HEK293 (cell line): ENCODE results near the gene GNG12.

Experiments
- EGR2 ChIP-seq: fragments of 450-650 bp; formaldehyde crosslinking; IDR thresholded peaks from 2 replicates; pipeline ENCODE4 v1.5.1; 2016; ENCODE audit warnings: low read depth, missing biosample characterization, missing genetic modification characterization
- GLIS1 ChIP-seq: fragments of 450-650 bp; formaldehyde crosslinking; IDR thresholded peaks from 2 replicates; pipeline ENCODE4 v1.5.1; 2016; ENCODE audit warnings: missing biosample characterization, missing genetic modification characterization
- HIC1 ChIP-seq: fragments of 450-650 bp; formaldehyde crosslinking; IDR thresholded peaks from 2 replicates; pipeline ENCODE4 v1.5.1; 2016; ENCODE audit warnings: missing biosample characterization, missing genetic modification characterization
- MZF1 ChIP-seq: fragments of 450-650 bp; formaldehyde crosslinking; IDR thresholded peaks from 2 replicates; pipeline ENCODE4 v1.5.1; 2017; ENCODE audit warnings: missing biosample characterization, missing genetic modification characterization, borderline replicate concordance
- PRDM2 ChIP-seq: fragments of 450-650 bp; formaldehyde crosslinking; IDR thresholded peaks from 2 replicates; pipeline ENCODE4 v1.5.1; 2016; ENCODE audit warnings: missing biosample characterization, missing genetic modification characterization, borderline replicate concordance
- ZBTB7A ChIP-seq: fragments of 450-650 bp; formaldehyde crosslinking; IDR thresholded peaks from 2 replicates; pipeline ENCODE4 v1.5.1; 2016; ENCODE audit warnings: low read depth, missing biosample characterization, missing genetic modification characterization
- ZEB2 ChIP-seq: fragments of 450-650 bp; formaldehyde crosslinking; IDR thresholded peaks from 2 replicates; pipeline ENCODE4 v1.5.1; 2016; ENCODE audit warnings: missing biosample characterization, missing genetic modification characterization
- ZNF132 ChIP-seq: fragments of 450-650 bp; formaldehyde crosslinking; IDR thresholded peaks from 2 replicates; pipeline ENCODE4 v1.5.1; 2017; ENCODE audit warnings: missing biosample characterization, missing genetic modification characterization, borderline replicate concordance
- ZNF155 ChIP-seq: fragments of 450-650 bp; formaldehyde crosslinking; IDR thresholded peaks from 2 replicates; pipeline ENCODE4 v1.5.1; 2016; ENCODE audit warnings: missing biosample characterization, missing genetic modification characterization
- ZNF169 ChIP-seq: fragments of 450-650 bp; formaldehyde crosslinking; IDR thresholded peaks from 2 replicates; pipeline ENCODE4 v1.5.1; 2016; ENCODE audit warnings: missing biosample characterization, missing genetic modification characterization
- ZNF184 ChIP-seq: fragments of 450-650 bp; IDR thresholded peaks from 2 replicates; pipeline ENCODE4 v1.5.1; 2018; ENCODE audit warnings: missing biosample characterization, mild to moderate bottlenecking, missing genetic modification characterization
- ZNF202 ChIP-seq: fragments of 450-650 bp; formaldehyde crosslinking; IDR thresholded peaks from 2 replicates; pipeline ENCODE4 v1.5.1; 2016; ENCODE audit warnings: missing biosample characterization, missing genetic modification characterization, borderline replicate concordance
- ZNF23 ChIP-seq: fragments of 450-650 bp; formaldehyde crosslinking; IDR thresholded peaks from 2 replicates; pipeline ENCODE4 v1.5.1; 2016; ENCODE audit warnings: missing biosample characterization, missing genetic modification characterization, borderline replicate concordance
- ZNF239 ChIP-seq: fragments of 450-650 bp; formaldehyde crosslinking; IDR thresholded peaks from 2 replicates; pipeline ENCODE4 v1.5.1; 2016; ENCODE audit warnings: missing biosample characterization, missing genetic modification characterization
- ZNF248 ChIP-seq: fragments of 450-650 bp; formaldehyde crosslinking; IDR thresholded peaks from 2 replicates; pipeline ENCODE4 v1.5.1; 2017; ENCODE audit warnings: missing biosample characterization, missing genetic modification characterization
- ZNF324 ChIP-seq: fragments of 450-650 bp; formaldehyde crosslinking; IDR thresholded peaks from 2 replicates; pipeline ENCODE4 v1.5.1; 2016; ENCODE audit warnings: missing biosample characterization, missing genetic modification characterization
- ZNF366 ChIP-seq: fragments of 450-650 bp; formaldehyde crosslinking; conservative IDR thresholded peaks from 2 replicates; pipeline ENCODE4 v1.5.1; 2016; ENCODE audit warnings: missing biosample characterization, missing genetic modification characterization
- ZNF391 ChIP-seq: fragments of 450-650 bp; formaldehyde crosslinking; IDR thresholded peaks from 2 replicates; pipeline ENCODE4 v1.5.1; 2016; ENCODE audit warnings: low read depth, missing biosample characterization, missing genetic modification characterization, borderline replicate concordance
- ZNF394 ChIP-seq: fragments of 450-650 bp; formaldehyde crosslinking; IDR thresholded peaks from 2 replicates; pipeline ENCODE4 v1.5.1; 2016; ENCODE audit warnings: missing biosample characterization, missing genetic modification characterization, mild to moderate bottlenecking, moderate library complexity, borderline replicate concordance
- ZNF501 ChIP-seq: fragments of 450-650 bp; formaldehyde crosslinking; IDR thresholded peaks from 2 replicates; pipeline ENCODE4 v1.5.1; 2016; ENCODE audit warnings: missing biosample characterization, missing genetic modification characterization
- ZNF514 ChIP-seq: fragments of 450-650 bp; formaldehyde crosslinking; IDR thresholded peaks from 2 replicates; pipeline ENCODE4 v1.5.1; 2016; ENCODE audit warnings: missing biosample characterization, missing genetic modification characterization
- ZNF571 ChIP-seq: fragments of 450-650 bp; formaldehyde crosslinking; IDR thresholded peaks from 2 replicates; pipeline ENCODE4 v1.5.0; 2017; ENCODE audit warnings: missing biosample characterization, missing genetic modification characterization
- ZNF610 ChIP-seq: fragments of 450-650 bp; formaldehyde crosslinking; IDR thresholded peaks from 2 replicates; pipeline ENCODE4 v1.5.1; 2016; ENCODE audit warnings: missing biosample characterization, missing genetic modification characterization, borderline replicate concordance
- ZNF76 ChIP-seq: fragments of 450-650 bp; formaldehyde crosslinking; IDR thresholded peaks from 2 replicates; pipeline ENCODE4; 2016; ENCODE audit warnings: low read depth, missing biosample characterization, missing genetic modification characterization, borderline replicate concordance
- ZNF768 ChIP-seq: fragments of 450-650 bp; formaldehyde crosslinking; IDR thresholded peaks from 2 replicates; pipeline ENCODE4 v1.5.1; 2018; ENCODE audit warnings: missing biosample characterization, mild to moderate bottlenecking, missing genetic modification characterization
- ZNF785 ChIP-seq: fragments of 450-650 bp; formaldehyde crosslinking; IDR thresholded peaks from 2 replicates; pipeline ENCODE4 v1.5.1; 2016; ENCODE audit warnings: missing biosample characterization, missing genetic modification characterization
- ZNF837 ChIP-seq: fragments of 450-650 bp; formaldehyde crosslinking; IDR thresholded peaks from 2 replicates; pipeline ENCODE4 v1.5.1; 2016; ENCODE audit warnings: missing biosample characterization, missing genetic modification characterization
- ZNF843 ChIP-seq: fragments of 450-650 bp; formaldehyde crosslinking; IDR thresholded peaks from 2 replicates; pipeline ENCODE4 v1.5.1; 2016; ENCODE audit warnings: missing biosample characterization, missing genetic modification characterization
- TF ChIP-seq, protein P1 (sequence below): fragments of 450-650 bp; formaldehyde crosslinking; IDR thresholded peaks from 2 replicates; pipeline ENCODE4 v1.5.1; 2017; ENCODE audit warnings: missing biosample characterization, missing genetic modification characterization

GNG12 gene

GRCh38 chr1:67686267-67687197, 146.7 kb downstream of the GNG12 start (continued):
- TF ChIP-seq, protein P1, sequence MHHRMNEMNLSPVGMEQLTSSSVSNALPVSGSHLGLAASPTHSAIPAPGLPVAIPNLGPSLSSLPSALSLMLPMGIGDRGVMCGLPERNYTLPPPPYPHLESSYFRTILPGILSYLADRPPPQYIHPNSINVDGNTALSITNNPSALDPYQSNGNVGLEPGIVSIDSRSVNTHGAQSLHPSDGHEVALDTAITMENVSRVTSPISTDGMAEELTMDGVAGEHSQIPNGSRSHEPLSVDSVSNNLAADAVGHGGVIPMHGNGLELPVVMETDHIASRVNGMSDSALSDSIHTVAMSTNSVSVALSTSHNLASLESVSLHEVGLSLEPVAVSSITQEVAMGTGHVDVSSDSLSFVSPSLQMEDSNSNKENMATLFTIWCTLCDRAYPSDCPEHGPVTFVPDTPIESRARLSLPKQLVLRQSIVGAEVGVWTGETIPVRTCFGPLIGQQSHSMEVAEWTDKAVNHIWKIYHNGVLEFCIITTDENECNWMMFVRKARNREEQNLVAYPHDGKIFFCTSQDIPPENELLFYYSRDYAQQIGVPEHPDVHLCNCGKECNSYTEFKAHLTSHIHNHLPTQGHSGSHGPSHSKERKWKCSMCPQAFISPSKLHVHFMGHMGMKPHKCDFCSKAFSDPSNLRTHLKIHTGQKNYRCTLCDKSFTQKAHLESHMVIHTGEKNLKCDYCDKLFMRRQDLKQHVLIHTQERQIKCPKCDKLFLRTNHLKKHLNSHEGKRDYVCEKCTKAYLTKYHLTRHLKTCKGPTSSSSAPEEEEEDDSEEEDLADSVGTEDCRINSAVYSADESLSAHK (tag by site-specific recombination), result peak; percentile 85
- no peak for TF ChIP-seq ZNF785 (tag by site-specific recombination)
- TF ChIP-seq ZNF366 (tag by site-specific recombination), result peak; percentile 94
- TF ChIP-seq ZNF202 (tag by site-specific recombination), result no peak
- no peak for TF ChIP-seq ZNF768
- peak; percentile 96 for TF ChIP-seq ZNF843 (tag by site-specific recombination)
- peak; percentile 53; the same call in 1 of the 2 replicates for TF ChIP-seq ZNF610 (tag by site-specific recombination)
- no peak for TF ChIP-seq ZBTB7A
- 0 out of 2 replicates have a peak, but pooled peaks have one; percentile 10 for TF ChIP-seq EGR2 (tag by site-specific recombination)
- no peak for TF ChIP-seq PRDM2
- TF ChIP-seq ZNF76 (tag by site-specific recombination), result peak; percentile 57; the same call in 1 of the 2 replicates
- peak; percentile 74 for TF ChIP-seq ZNF324 (tag by site-specific recombination)
- peak; percentile 36 for TF ChIP-seq ZNF184 (tag by site-specific recombination)
- TF ChIP-seq ZNF239, result no peak
- TF ChIP-seq ZNF501, result peak; percentile 96
- peak; percentile 100 for TF ChIP-seq ZNF394 (tag by site-specific recombination)
- no peak for TF ChIP-seq ZNF23 (tag by site-specific recombination)
- TF ChIP-seq ZNF132 (tag by site-specific recombination), result no peak
- no peak for TF ChIP-seq ZNF155 (tag by site-specific recombination)
- TF ChIP-seq ZNF837 (tag by site-specific recombination), result no peak
- TF ChIP-seq ZNF169 (tag by site-specific recombination), result no peak
- TF ChIP-seq ZNF514 (tag by site-specific recombination), result no peak
- peak; percentile 99 for TF ChIP-seq ZEB2 (tag by site-specific recombination)
- TF ChIP-seq ZNF571 (tag by site-specific recombination), result no peak
- TF ChIP-seq HIC1 (tag by site-specific recombination), result peak; percentile 98
- peak; percentile 82 for TF ChIP-seq GLIS1 (tag by site-specific recombination)
- peak; percentile 94 for TF ChIP-seq MZF1
- no peak for TF ChIP-seq ZNF248
- peak; percentile 95 for TF ChIP-seq ZNF391 (tag by site-specific recombination)
